ENCODE results near the gene WDR91.
"Not testable (repeated sequence)": the region's sequence is repeated elsewhere in the genome, so short reads cannot be mapped to it uniquely, and the experiment has no call there.

The WDR91 gene

DNA sequence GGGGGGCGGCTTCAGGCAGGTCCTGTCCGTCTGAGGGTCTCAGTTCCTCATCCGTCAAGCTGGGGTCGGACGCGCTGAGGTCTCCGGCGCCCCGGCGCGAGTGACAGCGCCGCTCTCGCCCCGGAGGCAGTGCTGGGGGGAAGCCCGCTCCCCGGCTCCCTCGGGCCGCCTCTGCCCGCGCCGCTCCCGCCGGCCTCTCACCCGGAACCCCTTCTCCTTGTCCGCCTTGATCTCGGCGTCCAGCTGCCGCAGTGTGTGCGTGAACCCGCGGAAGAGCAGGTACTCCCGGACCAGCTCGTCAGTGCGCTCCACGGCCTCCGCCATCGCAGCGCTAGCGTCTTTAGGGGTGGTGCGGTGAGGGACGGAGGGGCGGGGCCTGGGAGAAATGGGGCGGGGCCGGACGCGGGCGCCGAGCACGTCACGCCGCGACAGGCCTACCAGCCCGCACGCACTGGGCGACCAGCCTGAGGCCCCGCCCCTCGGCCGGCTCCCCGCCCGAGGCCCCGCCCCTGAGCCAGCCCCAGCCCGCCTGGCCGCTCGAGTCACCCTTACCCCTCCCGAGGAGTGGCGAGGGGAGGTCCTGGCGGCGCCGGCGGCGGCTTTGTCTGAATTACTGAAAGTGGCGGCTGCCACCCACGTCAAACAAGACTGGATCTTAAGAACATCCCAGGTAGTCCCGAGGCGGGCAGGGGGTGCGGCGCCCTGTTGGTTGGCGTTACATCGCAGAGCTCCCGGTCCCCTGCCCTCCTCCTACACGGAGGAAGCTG, at the start of gene WDR91:
WDR91 (minus strand) TSS at position 348 of the 767 bp plus-strand sequence; CDS start at position 324, 24 bp downstream.
- DNase-seq (ENCODE audit: low read depth in 3 of 3) = peak; percentile 92 to 96 (median 94)

DNA sequence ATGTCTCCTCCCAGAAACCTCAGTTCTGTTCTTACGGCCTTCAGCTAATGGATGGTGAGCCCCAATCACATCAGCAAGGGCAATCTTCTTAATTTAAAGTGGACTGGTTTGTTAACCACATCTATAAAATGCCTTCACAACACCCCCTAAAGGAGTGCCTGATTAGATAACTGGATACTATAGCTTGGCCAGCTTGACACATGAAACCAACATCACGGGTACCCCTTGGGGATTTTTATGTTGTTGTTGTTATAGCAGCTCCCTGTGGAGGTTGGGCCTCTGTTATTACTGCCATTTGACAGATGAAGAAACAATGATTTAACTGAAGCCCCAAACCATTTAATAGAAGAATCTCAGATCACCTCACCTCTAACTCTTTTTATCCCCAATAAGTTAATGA, 49.1 kb upstream of the WDR91 start:
- no peak for DNase-seq (ENCODE audit: low read depth in 3 of 3)

GRCh38 chr7:135259702-135260101, 48.4 kb upstream of the WDR91 start:
- DNase-seq (ENCODE audit: low read depth in 3 of 3) = no peak

DNA sequence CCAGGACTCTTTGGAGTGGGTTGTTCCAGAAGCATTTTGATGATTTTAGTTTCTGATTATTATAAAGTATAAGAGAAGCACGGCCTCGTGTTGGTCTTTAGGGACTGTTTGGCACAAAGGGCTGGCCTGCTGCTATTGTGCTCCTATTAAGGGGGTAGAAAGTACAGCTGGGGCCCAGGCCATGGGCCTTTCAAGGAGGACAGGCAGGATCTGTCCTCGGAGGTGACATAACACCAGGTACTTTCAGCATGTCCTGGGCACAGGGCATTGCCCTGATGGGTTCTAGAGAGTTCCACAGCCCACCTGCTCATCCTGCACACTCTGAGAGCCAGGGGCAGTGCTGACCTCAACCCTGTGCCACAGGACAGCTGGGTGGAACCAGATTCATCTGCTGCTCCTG, 47.3 kb upstream of the WDR91 start:
- no peak for DNase-seq (ENCODE audit: low read depth in 3 of 3)

DNA sequence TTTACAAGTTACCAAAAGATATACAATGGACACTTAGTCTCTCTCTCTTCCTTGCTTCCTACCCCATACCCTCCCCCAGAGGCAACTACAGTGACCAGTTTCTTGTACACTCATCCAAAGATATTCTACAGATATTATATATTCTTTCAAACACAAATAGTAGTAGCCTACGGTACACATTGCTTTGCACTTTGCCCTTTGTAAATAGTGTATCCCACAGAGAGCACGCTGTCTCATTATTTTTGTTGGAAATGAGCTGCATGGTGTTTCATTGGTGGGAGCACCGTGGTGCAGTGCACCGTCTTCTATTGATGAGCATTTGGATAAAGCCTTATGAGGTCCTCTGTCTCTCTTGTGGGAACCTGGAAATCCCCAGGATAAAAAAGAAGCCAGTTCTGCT, 46.5 kb upstream of the WDR91 start:
- DNase-seq (ENCODE audit: low read depth in 3 of 3) = no peak

GRCh38 chr7:135253851-135254771, 42.8 kb upstream of the WDR91 start:
- DNase-seq (ENCODE audit: low read depth in 3 of 3) = no peak

- DNase-seq (ENCODE audit: low read depth in 3 of 3) = no peak
Measured at GRCh38 chr7:135251496-135252391, 40.4 kb upstream of the WDR91 start.

DNA sequence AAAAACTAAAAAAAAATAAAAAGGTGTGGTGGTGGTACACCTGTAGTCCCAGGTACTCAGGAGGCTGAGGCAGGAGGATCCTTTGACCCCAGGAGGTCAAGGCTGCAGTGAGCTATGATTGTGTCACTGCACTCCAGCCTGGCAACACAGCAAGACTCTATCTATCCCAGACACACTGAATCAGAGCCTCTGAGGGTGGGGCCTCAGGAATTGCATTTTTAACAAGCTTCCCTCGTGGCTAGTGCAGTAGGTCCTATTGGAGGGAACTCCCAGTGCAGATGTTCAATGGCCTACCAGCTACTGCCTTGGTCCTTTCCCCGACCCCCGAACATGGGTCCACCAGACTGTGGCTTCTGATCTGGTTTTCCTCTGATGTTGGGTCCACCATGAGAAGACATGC, 37.2 kb upstream of the WDR91 start:
- DNase-seq (ENCODE audit: low read depth in 3 of 3) = no peak

- DNase-seq (ENCODE audit: low read depth in 3 of 3) = no peak
Measured at GRCh38 chr7:135247746-135248471, 36.6 kb upstream of the WDR91 start.

GRCh38 chr7:135246191-135246825, 35.0 kb upstream of the WDR91 start:
- DNase-seq (ENCODE audit: low read depth in 3 of 3) = no peak

DNA sequence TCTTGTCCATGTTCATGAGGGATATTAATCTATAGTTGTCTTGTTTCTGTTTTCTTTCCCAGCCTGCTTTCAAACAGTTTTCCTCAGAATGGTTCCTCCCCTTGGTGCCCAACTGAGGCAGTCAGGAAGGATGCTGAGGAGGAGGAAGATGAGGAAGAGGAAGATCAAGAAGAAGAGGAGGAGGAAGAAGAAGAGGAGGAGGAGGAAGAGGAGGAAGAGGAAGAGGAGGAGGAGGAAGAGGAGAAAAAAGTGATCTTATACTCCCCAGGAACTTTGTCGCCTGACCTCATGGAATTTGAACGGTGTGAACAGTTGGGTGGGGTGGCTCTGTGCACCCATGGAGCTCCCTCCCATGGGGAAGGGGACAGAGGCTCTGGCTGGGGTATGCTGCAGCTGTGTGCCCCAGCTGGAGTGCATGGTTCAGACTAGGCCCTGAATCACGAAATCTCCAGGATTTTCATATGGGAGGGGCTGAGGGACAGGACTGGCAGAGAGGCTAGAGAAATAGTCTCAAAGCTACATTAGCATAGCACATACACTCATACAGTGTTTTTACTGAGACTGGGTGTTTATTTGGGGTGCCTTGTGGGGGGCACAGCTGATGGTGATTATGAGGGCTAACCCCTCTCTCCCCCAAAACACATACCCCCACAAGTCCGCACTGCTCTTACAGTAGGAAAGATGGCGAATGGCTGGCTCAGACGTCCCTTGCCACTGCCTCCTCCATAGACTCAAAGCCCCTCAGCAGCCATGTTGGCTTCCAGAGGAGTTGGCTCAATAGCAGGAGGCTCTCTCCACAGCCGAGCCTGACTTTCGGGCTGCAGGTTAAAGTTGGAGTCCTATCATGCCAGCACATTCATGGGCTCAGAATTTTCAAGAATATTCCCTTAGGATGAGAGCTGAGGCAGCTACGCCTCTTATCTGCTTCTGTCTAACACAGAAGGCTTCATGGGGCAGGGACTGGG, 34.2 kb upstream of the WDR91 start:
- DNase-seq (ENCODE audit: low read depth in 3 of 3) = no peak

GRCh38 chr7:135242096-135242684, 30.9 kb upstream of the WDR91 start:
- no peak for DNase-seq (ENCODE audit: low read depth in 3 of 3)

- no peak for DNase-seq (ENCODE audit: low read depth in 3 of 3)
Measured at GRCh38 chr7:135240441-135240840, 29.1 kb upstream of the WDR91 start.

DNA sequence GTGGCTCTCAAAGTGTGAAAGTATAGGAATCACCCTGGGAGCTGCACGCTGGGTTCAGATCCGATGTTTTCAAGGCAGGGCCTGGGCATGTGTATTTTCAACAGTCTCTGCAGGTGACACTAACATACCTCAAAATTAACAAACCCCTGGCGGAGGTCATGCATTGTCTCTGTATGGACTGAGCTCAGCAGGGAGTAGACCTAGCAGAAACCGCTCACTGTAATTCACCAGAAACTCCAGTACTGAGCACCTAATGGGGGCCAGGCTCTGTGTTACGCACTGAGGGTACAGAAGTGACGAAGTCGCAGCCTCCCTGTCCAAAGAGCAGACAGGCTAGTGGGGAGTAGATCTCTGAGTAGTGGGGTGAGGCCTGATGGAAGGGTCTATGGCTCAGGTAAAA, 27.9 kb upstream of the WDR91 start:
- DNase-seq (ENCODE audit: low read depth in 3 of 3) = no peak

GRCh38 chr7:135238112-135238744, 26.9 kb upstream of the WDR91 start:
- no peak for DNase-seq (ENCODE audit: low read depth in 3 of 3)

GRCh38 chr7:135236727-135237126, 25.4 kb upstream of the WDR91 start:
- no peak for DNase-seq (ENCODE audit: low read depth in 3 of 3)

- DNase-seq (ENCODE audit: low read depth in 3 of 3) = no peak
Measured at GRCh38 chr7:135235841-135236240, 24.5 kb upstream of the WDR91 start.

DNA sequence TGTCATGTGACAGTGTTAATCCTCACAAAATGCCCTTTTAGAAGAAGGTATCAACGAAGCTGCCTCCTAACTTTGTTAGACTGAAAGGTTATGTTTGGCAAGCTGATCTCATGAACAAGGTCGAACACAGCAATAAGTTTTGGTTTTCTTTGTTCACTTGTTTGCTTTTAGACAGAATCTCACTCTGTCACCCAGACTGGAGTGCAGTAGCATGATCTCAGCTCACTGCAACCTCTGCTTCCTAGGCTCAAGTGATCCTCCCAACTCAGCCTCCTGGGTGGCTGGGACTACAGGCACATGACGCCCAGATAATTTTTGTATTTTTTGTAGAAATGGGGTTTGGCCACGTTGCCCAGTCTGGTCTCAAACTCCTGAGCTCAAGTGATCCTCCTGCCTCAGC, 23.4 kb upstream of the WDR91 start:
- no peak for DNase-seq (ENCODE audit: low read depth in 3 of 3)

GRCh38 chr7:135234095-135234494, 22.8 kb upstream of the WDR91 start:
- not testable (repeated sequence) for DNase-seq (ENCODE audit: low read depth in 3 of 3)
